ENCODE data around the gene STAT5A.
"Not testable (repeated sequence)": the region's sequence is repeated elsewhere in the genome, so short reads cannot be mapped to it uniquely, and the experiment has no call there.

STAT5A gene

GRCh38 chr17:42308446-42308845 is 20.1 kb downstream of the STAT5A start:
- no peak for DNase-seq (ENCODE audit: low read depth, low spot score)

GRCh38 chr17:42309142-42309541 is 20.8 kb downstream of the STAT5A start:
- DNase-seq (ENCODE audit: low read depth, low spot score): no peak

DNA sequence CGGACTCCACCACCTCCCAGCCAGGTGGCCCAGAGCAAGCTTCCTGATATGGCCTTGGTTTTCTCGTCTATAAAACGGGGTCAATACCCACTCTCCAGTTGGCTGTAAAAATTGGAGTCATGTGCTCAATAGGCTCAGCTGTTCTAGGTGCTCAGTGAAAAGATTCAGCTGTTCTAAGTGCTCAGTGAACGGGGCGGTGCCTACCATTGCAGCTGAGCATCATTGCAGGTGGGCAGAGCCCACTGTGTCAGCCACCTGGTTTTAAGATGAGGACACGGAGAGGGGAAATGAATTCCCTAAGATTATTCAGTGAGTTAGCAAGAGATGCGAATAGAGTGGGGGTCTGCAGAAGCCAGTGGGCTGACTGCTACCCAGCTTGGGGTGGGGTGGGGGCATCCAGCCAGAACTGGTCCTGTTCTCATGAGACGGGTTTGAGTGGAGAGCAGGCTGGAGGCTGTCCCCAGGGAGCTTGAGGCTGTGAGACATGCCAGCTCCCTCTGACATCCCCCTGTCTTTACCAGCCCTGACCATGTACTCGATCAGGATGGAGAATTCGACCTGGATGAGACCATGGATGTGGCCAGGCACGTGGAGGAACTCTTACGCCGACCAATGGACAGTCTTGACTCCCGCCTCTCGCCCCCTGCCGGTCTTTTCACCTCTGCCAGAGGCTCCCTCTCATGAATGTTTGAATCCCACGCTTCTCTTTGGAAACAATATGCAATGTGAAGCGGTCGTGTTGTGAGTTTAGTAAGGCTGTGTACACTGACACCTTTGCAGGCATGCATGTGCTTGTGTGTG is 21.9 kb downstream of the STAT5A start:
- no peak for DNase-seq (ENCODE audit: low read depth, low spot score)

GRCh38 chr17:42310787-42311215 is 22.5 kb downstream of the STAT5A start:
- DNase-seq (ENCODE audit: low read depth, low spot score): no peak

DNA sequence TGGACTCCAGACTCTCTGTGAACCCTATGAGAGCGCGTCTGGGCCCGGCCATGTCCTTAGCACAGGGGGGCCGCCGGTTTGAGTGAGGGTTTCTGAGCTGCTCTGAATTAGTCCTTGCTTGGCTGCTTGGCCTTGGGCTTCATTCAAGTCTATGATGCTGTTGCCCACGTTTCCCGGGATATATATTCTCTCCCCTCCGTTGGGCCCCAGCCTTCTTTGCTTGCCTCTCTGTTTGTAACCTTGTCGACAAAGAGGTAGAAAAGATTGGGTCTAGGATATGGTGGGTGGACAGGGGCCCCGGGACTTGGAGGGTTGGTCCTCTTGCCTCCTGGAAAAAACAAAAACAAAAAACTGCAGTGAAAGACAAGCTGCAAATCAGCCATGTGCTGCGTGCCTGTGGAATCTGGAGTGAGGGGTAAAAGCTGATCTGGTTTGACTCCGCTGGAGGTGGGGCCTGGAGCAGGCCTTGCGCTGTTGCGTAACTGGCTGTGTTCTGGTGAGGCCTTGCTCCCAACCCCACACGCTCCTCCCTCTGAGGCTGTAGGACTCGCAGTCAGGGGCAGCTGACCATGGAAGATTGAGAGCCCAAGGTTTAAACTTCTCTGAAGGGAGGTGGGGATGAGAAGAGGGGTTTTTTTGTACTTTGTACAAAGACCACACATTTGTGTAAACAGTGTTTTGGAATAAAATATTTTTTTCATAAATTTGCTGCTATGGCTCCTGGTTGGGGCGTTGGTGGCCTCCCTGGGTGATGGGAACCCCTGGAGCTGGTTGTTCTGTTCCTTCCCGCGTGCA is 23.1 kb downstream of the STAT5A start:
- DNase-seq (ENCODE audit: low read depth, low spot score): peak; percentile 59

DNA sequence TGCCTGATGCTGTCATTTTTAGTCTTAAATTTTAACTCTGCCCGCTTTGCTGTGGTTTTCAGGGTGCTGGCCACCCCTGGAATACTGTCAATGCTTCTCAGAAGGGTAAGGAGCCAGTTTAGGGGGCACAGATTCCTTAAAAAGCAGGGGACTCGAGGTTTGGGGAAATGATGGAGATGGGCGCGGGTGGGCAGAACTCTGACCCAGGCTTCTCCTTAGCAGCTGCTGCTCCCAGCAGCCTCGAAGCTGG is 23.7 kb downstream of the STAT5A start:
- DNase-seq (ENCODE audit: low read depth, low spot score): no peak

- DNase-seq (ENCODE audit: low read depth, low spot score): peak; percentile 93
These were observed 24.2 kb downstream of the STAT5A start for GRCh38 chr17:42312285-42313130.

DNA sequence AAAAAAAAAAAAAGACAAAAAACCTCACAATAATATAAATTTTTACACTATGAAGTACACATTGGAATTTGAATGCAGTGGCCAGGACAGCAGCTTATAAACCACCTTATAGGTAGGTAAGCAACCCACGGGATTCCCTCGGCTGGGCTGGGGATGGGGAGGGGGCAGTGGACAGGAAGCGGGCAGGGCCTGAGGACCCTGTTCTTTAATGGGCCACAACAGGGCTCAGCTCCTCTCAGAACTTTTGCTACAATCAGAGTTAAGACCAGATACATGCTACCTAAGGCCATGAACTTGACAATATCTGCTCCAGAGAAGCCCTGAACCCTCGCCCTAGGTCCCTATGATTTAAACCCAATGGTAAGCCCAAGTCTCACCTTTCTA is 25.1 kb downstream of the STAT5A start:
- DNase-seq (ENCODE audit: low read depth, low spot score): no peak

DNA sequence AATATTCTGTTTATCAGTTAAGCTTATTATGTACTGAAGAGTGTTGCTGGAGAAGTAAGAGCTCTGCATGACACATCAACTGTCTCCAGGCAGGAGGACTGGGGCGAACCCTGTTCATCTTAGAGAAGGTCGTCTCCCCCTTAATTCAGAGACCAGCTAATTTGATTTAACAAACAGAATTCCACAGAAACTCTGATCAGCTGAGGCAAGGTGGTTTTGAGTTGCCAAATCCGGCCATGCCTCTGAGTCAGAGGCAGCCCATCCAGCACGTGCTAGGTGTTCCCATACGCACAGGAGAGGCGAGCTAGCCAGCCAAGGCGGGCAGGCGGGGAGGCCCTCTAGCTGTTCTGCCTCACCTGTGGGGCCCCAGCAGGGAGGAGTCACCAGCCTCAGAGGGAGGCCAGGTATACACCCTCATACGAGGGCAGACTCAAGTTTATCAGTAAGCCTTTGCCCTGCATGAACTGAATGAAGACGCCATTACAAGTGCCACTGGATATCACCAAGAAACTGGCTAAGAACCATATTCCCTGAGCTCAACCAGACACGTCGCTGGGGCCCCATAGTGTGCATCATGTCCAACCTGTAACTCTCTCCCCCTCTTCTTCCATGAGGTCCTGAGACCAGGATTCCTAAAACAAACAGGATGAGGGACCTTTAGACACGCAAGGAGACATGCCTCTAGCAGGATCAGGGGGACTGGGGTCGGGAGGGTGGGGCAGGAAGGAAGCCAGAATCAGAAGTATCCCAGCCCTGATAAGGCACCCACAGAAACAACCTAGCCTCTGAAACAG is 25.7 kb downstream of the STAT5A start:
- DNase-seq (ENCODE audit: low read depth, low spot score): no peak

- DNase-seq (ENCODE audit: low read depth, low spot score): no peak
These were observed 27.3 kb downstream of the STAT5A start for GRCh38 chr17:42315402-42316156.

- no peak for DNase-seq (ENCODE audit: low read depth, low spot score)
These were observed 28.5 kb downstream of the STAT5A start for GRCh38 chr17:42316755-42317154.

DNA sequence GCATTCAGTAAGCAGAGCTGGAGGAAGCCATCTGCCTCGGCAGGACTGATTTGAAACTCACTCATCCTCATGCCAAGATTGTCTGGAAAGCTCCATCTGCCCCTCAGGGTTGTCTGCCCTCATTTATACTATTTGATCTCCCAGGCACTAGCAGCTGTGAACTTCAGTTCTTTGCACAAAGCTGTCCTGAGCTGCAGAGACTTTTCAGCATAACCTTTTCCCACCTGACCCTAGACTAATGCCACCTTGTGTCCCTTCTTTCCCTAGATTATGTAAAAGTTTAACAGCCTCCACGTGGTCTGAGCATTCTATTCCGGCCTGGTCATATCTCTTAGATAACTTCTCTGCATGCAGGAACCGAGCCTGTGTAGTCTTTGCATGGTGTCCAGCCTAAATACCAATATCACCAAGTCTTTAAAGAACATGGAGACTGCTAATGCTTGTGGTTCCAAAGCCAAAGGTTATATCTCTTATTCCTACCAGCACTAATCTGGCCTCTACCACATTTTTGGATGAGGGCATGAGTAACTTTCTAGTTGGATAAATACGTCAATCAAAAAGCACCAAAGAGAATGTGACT is 29.1 kb downstream of the STAT5A start:
- no peak for DNase-seq (ENCODE audit: low read depth, low spot score)

- not testable (repeated sequence) for DNase-seq (ENCODE audit: low read depth, low spot score)
These were observed 29.7 kb downstream of the STAT5A start for GRCh38 chr17:42317967-42318366.

DNA sequence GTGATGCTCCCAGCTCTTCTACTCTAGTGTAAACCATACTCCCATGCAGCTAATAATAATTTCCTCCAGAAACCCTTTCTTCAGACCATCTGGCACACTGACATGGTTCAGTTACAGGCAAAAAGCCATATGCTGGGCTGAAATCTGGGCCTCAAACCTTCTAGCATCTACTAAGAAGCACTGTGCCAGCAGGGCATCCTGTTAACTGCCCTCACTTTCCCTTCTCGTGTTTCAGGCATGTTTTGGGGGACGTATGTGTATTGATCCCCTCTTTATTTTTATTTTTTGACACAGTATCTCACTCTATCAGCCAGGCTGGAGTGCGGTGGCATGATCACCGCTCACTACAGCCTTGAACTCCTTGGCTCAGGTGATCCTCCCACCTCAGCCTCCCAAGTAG is 33.3 kb downstream of the STAT5A start:
- DNase-seq (ENCODE audit: low read depth, low spot score): no peak

GRCh38 chr17:42322382-42323267 is 34.3 kb downstream of the STAT5A start:
- DNase-seq (ENCODE audit: low read depth, low spot score): peak; percentile 96

DNA sequence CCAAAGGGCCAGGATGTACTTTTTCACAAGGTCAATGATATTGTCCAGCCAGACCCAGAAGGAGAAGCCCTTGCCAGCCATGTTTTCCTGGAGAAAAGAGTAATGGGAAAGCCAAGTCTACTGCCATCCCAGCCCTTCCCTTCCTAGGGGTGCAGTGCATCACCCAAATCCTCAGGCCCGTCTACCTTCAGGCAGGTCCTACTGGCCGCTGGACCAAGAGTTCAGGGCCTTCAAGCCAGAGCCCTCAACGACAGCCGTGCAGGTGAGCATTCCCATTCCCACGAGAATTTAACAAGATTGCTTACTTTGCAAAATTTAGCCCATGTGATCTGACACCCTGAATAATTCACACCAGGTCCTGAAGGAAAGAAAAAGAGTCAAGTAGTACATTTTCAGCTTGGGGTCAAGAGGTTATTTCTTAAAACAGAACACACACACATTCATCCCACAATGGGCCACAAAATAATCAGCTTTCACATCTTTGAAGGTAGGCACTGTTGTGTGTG is 35.0 kb downstream of the STAT5A start:
- no peak for DNase-seq (ENCODE audit: low read depth, low spot score)

DNA sequence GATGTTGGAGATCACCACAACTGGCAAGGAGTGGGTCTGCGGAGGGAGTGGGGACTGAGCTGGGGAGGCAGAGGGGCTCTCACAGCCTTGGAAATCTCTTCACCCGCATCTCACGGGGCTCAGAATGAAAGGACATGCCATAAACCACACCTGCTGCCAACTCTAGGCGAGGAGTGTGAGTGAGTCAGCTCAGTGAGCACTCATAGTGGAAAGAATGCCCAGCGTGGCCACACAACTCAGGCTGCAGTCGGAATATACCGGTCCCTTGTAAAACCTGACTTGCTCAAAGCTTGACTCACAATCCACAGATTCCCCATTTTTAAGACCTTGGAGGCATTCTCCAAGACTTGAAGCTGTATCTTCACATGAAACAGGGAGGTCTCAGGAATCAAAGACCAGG is 36.7 kb downstream of the STAT5A start:
- DNase-seq (ENCODE audit: low read depth, low spot score): peak; percentile 96

DNA sequence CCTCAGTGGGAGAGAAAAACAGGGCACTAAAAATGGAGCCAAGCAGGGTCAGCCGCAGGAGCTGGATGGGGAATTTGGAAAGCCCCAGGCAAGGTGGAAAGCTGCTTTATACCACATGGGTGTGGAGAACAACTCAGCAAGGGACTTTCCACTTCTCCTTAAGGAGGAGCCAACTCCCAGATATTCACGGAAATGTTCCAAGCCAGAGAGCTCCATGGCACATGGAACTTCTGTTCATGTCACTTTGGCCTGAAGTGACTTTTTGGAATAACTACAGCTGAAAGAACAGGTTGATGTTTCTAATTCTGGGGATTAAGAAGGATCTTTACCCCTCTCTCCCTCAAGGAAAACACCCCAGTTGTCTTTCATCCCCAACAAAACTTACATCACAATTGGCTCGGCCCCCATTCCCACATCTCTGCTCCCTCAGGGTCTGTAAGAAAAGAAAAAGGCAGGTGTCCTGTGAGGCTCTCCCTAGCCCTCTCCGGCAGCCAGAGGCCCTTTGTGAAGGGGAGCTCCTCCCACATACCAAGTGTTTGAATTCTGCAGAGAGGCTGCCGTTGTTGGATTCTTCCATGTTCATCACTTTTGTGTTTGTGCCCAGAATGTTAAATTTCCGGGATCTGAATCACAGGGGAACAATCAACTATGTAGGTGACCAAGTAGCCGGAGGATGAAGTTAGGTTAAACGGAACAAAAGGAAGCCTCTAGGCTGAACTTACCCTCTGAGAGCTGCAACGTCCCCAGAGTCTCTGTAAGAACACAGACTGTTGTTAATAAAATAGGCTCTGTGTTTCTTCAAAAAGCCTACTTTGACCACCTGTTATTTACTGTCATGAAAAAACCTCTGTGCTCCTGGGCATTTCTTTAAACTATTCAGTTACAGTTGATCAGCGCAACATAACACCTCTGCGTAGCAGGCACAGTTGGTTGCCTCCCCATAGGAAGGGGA is 41.0 kb downstream of the STAT5A start:
- DNase-seq (ENCODE audit: low read depth, low spot score): peak; percentile 93
